ENCODE measurements around the gene SMAP2. TPM values are rescaled to one million over a fixed set of nuclear protein-coding genes. Genes with fewer than 3 reads are reported as not detected.
"Not testable (repeated sequence)": the region's sequence is repeated elsewhere in the genome, so short reads cannot be mapped to it uniquely, and the experiment has no call there.

The SMAP2 gene
- total and polyA plus RNA-seq, 2 of the 4 experiments (the other 2 are of a cell fraction): 30.1 to 31.0 TPM

- no peak for TF ChIP-seq BHLHE40 (IDR thresholded peaks at IDR 0.05; ENCODE audit: low read depth, low read length)
- TF ChIP-seq USF2 (IDR thresholded peaks at IDR 0.05; ENCODE audit: low read depth, low read length): no peak
- no peak for TF ChIP-seq NFE2L2 (IDR thresholded peaks at IDR 0.05; ENCODE audit: low read depth, low read length)
- TF ChIP-seq RFX5 (IDR thresholded peaks at IDR 0.05; ENCODE audit: low read depth, low read length): no peak
Observed at GRCh38 chr1:40373323-40374283, at the start of gene SMAP2 (continued).

- dilution Hi-C loops (cut with HindIII; ENCODE audit: low sequenced_read_pairs, unreplicated experiment); H3K56ac ChIP-seq (ENCODE audit: extremely low read depth, insufficient read depth, low read length); BruUV-seq (replicated peaks): not testable (repeated sequence)
Observed at GRCh38 chr1:40331403-40331802, 42.1 kb upstream of the SMAP2 start.

More at GRCh38 chr1:40331403-40331802, 42.1 kb upstream of the SMAP2 start:
- no CpG with 5 or more reads among the region's 1 CpG for WGBS, 2 experiments (ENCODE audit: extremely low coverage in 2 of 2, insufficient read length in 1 of 2)
- H3K9me3 ChIP-seq (ENCODE audit: control insufficient read depth, insufficient read depth, low read length); H2AFZ ChIP-seq (replicated peaks; ENCODE audit: low read length, poor library complexity); H3K4me1 ChIP-seq (ENCODE audit: control insufficient read depth, insufficient read depth, low read length); H3K36me3 ChIP-seq (ENCODE audit: control insufficient read depth, insufficient read depth, low read length); H4K20me1 ChIP-seq (ENCODE audit: insufficient read depth, low read length); H3K4ac ChIP-seq (ENCODE audit: low read depth, low read length); H3K27me3 ChIP-seq (ENCODE audit: control insufficient read depth, insufficient read depth, low read length); H3K27ac ChIP-seq (ENCODE audit: insufficient read depth, low read length); in situ Hi-C loops (cut with MboI; ENCODE audit: low sequenced_read_pairs); ATAC-seq (ENCODE audit: low read depth); H3K9ac ChIP-seq (ENCODE audit: low read depth, low read length); H2AK5ac ChIP-seq (ENCODE audit: low read depth, low read length); H3K9me1 ChIP-seq (ENCODE audit: insufficient read depth, low read length); intact Hi-C loops (cut with micrococcal nuclease); H2AK9ac ChIP-seq (replicated peaks; ENCODE audit: low read depth, low read length, poor library complexity); H4K5ac ChIP-seq (ENCODE audit: low read depth, low read length); DNase-seq; H2BK20ac ChIP-seq (ENCODE audit: low read depth, low read length); H4K8ac ChIP-seq (ENCODE audit: low read depth in 2 of 2, low read length in 2 of 2); H3K14ac ChIP-seq (replicated peaks; ENCODE audit: low read depth, low read length); H3K18ac ChIP-seq (ENCODE audit: low read depth, low read length); H2BK15ac ChIP-seq (ENCODE audit: low read depth, low read length); H2BK120ac ChIP-seq (ENCODE audit: low read depth, low read length); H2BK5ac ChIP-seq (ENCODE audit: low read depth, low read length, poor library complexity, severe bottlenecking); H3K4me3 ChIP-seq (ENCODE audit: insufficient read depth, low read depth, low read length); H4K91ac ChIP-seq (ENCODE audit: insufficient read depth, low read depth, low read length); H3K4me2 ChIP-seq (ENCODE audit: low read depth, low read length); H3K79me1 ChIP-seq (ENCODE audit: low read depth in 1 of 2, low read length in 2 of 2); POLR2A ChIA-PET (ENCODE audit: unreplicated experiment); H3K23ac ChIP-seq (ENCODE audit: low read depth, low read length): not testable (repeated sequence)
- CTCF ChIA-PET: interaction anchor here (1.5 kb wide), 1 partner anchor 179 kb away, joined by 5 read pairs; no protein-coding TSS in a partner anchor

Data from IMR-90 (cell line).